Right atrium auricular region (tissue), 2 donors: ENCODE measurements around the gene NPY4R2. TPM values are rescaled to one million over a fixed set of nuclear protein-coding genes. Genes with fewer than 3 reads are reported as not detected.
"Not testable (repeated sequence)": the region's sequence is repeated elsewhere in the genome, so short reads cannot be mapped to it uniquely, and the experiment has no call there.

ENCODE experiments used
- DNase-seq: peaks from one replicate; pipeline ENCODE4 v3.0.0-alpha.2; 2019; ENCODE audit warnings: low spot score
- H3K27ac ChIP-seq, 2 donors: fragments of 200-600 bp; sonication (generic); 1 replicate in 1 of 2; 2 replicates in 1 of 2; pipeline ENCODE4 v1.5.1; 2016 to 2019
- H3K27me3 ChIP-seq, 2 donors: fragments of 200-600 bp; sonication (generic); one replicate each; pipeline versions ENCODE4 v1.5.1 to v1.6.0; 2017 to 2019
- H3K36me3 ChIP-seq: fragments of 200-600 bp; sonication (generic); one replicate; pipeline ENCODE4 v1.5.1; 2016
- H3K4me1 ChIP-seq, 2 donors: fragments of 200-600 bp; sonication (generic); one replicate each; pipeline versions ENCODE4 v1.5.1 to v1.6.0; 2017 to 2019
- H3K4me3 ChIP-seq, 2 donors: fragments of 200-600 bp; sonication (generic); 1 replicate in 1 of 2; 2 replicates in 1 of 2; pipeline ENCODE4 v1.5.1; 2017 to 2019; ENCODE audit warnings: mild to moderate bottlenecking in 1 of 2, moderate library complexity in 1 of 2
- H3K9me3 ChIP-seq, 2 donors: fragments of 200-600 bp; sonication (generic); one replicate each; pipeline ENCODE4 v1.5.1; 2019
- CTCF ChIP-seq, 2 donors: fragments of 200-600 bp; sonication (generic); IDR thresholded peaks; one replicate each; pipeline ENCODE4 v1.5.1; 2019; ENCODE audit warnings: antibody characterized with exemption in 2 of 2
- total RNA-seq, 2 donors: library from RNA; depleted of rRNA; stranded (reverse); fragments of >200 nt; gene quantifications; one replicate each; pipeline ENCODE4 v1.1.0, GENCODE V29; 2016

Gene NPY4R2
- total RNA-seq, 2 donors from 2014 or later = 1.1 TPM; not detected in 1

- DNase-seq = not testable (repeated sequence)
These were observed 2.5 kb upstream of the NPY4R2 start for GRCh38 chr10:47915849-47916548.

GRCh38 chr10:47920610-47921009 is 2.1 kb downstream of the NPY4R2 start:
- H3K4me3 ChIP-seq, H3K27ac ChIP-seq, H3K36me3 ChIP-seq, H3K4me1 ChIP-seq, H3K27me3 ChIP-seq, H3K9me3 ChIP-seq, DNase-seq: not testable (repeated sequence)

More at GRCh38 chr10:47915849-47916548, 2.5 kb upstream of the NPY4R2 start:
- not testable (repeated sequence) for H3K9me3 ChIP-seq, H3K27me3 ChIP-seq, H3K4me1 ChIP-seq, H3K4me3 ChIP-seq, H3K36me3 ChIP-seq, H3K27ac ChIP-seq
- peak in 1 of 2 donors; percentile 32 for TF ChIP-seq CTCF (IDR thresholded peaks at IDR 0.05)

GRCh38 chr10:47922503-47922902 is 4.0 kb downstream of the NPY4R2 start:
- H3K9me3 ChIP-seq, H3K27me3 ChIP-seq, DNase-seq, H3K4me3 ChIP-seq, H3K4me1 ChIP-seq, H3K27ac ChIP-seq, H3K36me3 ChIP-seq: not testable (repeated sequence)

- H3K36me3 ChIP-seq, H3K27me3 ChIP-seq, H3K9me3 ChIP-seq, H3K27ac ChIP-seq, DNase-seq, H3K4me3 ChIP-seq, H3K4me1 ChIP-seq: not testable (repeated sequence)
These were observed 6.2 kb downstream of the NPY4R2 start for GRCh38 chr10:47924628-47925027.

- not testable (repeated sequence) for H3K36me3 ChIP-seq, H3K9me3 ChIP-seq, DNase-seq, H3K27me3 ChIP-seq, H3K4me3 ChIP-seq, H3K27ac ChIP-seq, H3K4me1 ChIP-seq
These were observed 8.9 kb downstream of the NPY4R2 start for GRCh38 chr10:47927147-47927916.

GRCh38 chr10:47928225-47928624 is 9.8 kb downstream of the NPY4R2 start:
- H3K27me3 ChIP-seq, H3K9me3 ChIP-seq: not testable (repeated sequence)

GRCh38 chr10:47932824-47933223 is 14.4 kb downstream of the NPY4R2 start:
- H3K4me1 ChIP-seq, DNase-seq, H3K9me3 ChIP-seq, H3K27me3 ChIP-seq, H3K4me3 ChIP-seq, H3K36me3 ChIP-seq, H3K27ac ChIP-seq: not testable (repeated sequence)

More at GRCh38 chr10:47928225-47928624, 9.8 kb downstream of the NPY4R2 start:
- not testable (repeated sequence) for H3K27ac ChIP-seq, H3K4me1 ChIP-seq, H3K36me3 ChIP-seq, DNase-seq, H3K4me3 ChIP-seq

- not testable (repeated sequence) for H3K9me3 ChIP-seq, H3K27ac ChIP-seq, DNase-seq, H3K27me3 ChIP-seq, H3K4me1 ChIP-seq, H3K36me3 ChIP-seq, H3K4me3 ChIP-seq
These were observed 15.0 kb downstream of the NPY4R2 start for GRCh38 chr10:47933462-47933861.

- H3K36me3 ChIP-seq, H3K4me1 ChIP-seq, H3K4me3 ChIP-seq, H3K27me3 ChIP-seq, DNase-seq, H3K9me3 ChIP-seq, H3K27ac ChIP-seq: not testable (repeated sequence)
These were observed 18.3 kb downstream of the NPY4R2 start for GRCh38 chr10:47936772-47937228.

- H3K36me3 ChIP-seq = not testable (repeated sequence)
These were observed 19.2 kb downstream of the NPY4R2 start for GRCh38 chr10:47937634-47938033.

GRCh38 chr10:47940821-47941220 is 22.4 kb downstream of the NPY4R2 start:
- not testable (repeated sequence) for H3K36me3 ChIP-seq, H3K4me3 ChIP-seq, H3K4me1 ChIP-seq, H3K9me3 ChIP-seq, DNase-seq, H3K27me3 ChIP-seq
- peak overlapping the region in 1 of 2 donors; percentile 79 for H3K27ac ChIP-seq

More at GRCh38 chr10:47937634-47938033, 19.2 kb downstream of the NPY4R2 start:
- not testable (repeated sequence) for H3K9me3 ChIP-seq, H3K4me1 ChIP-seq, H3K27ac ChIP-seq, H3K4me3 ChIP-seq, DNase-seq, H3K27me3 ChIP-seq

GRCh38 chr10:47941379-47941778 is 22.9 kb downstream of the NPY4R2 start:
- not testable (repeated sequence) for H3K4me3 ChIP-seq, H3K4me1 ChIP-seq, H3K36me3 ChIP-seq, H3K9me3 ChIP-seq, DNase-seq, H3K27me3 ChIP-seq
- H3K27ac ChIP-seq = peak overlapping the region; percentile 39 to 79

GRCh38 chr10:47942351-47943019 is 24.0 kb downstream of the NPY4R2 start:
- not testable (repeated sequence) for H3K4me3 ChIP-seq, H3K9me3 ChIP-seq, H3K36me3 ChIP-seq, H3K27me3 ChIP-seq, H3K4me1 ChIP-seq
- DNase-seq = peak; percentile 60
- H3K27ac ChIP-seq = peak overlapping the region in 1 of 2 donors; percentile 79
